ENCODE data around the gene PIK3CB. TPM values are rescaled to one million over a fixed set of nuclear protein-coding genes. Genes with fewer than 3 reads are reported as not detected.
"Not testable (repeated sequence)": the region's sequence is repeated elsewhere in the genome, so short reads cannot be mapped to it uniquely, and the experiment has no call there.

Gene PIK3CB
- total RNA-seq, 1 experiment from 2014 or later: 10.2 TPM

GRCh38 chr3:138615462-138615861 lies 219.3 kb downstream of the PIK3CB start:
- no peak for DNase-seq (ENCODE audit: low read depth)

- DNase-seq (ENCODE audit: low read depth): no peak
These were observed 224.8 kb downstream of the PIK3CB start for GRCh38 chr3:138609898-138610266.

- peak; percentile 57 for DNase-seq (ENCODE audit: low read depth)
These were observed 226.2 kb downstream of the PIK3CB start, which contains the start of gene FAIM for GRCh38 chr3:138608322-138609135. FAIM (plus strand) TSS chr3:138608771; CDS start chr3:138619727, 10,956 bp downstream.

GRCh38 chr3:138604106-138604595 lies 230.6 kb downstream of the PIK3CB start:
- not testable (repeated sequence) for DNase-seq (ENCODE audit: low read depth)

Other genes with a start within 250 kb of the PIK3CB start
- gene CEP70, start 240.7 kb downstream of the PIK3CB start, total RNA-seq (2014; rRNA removed): 18.5 and 22.6 TPM in 2 replicates
- gene FAIM, start 226.2 kb downstream of the PIK3CB start, total RNA-seq (2014; rRNA removed): 8.7 and 13.1 TPM in 2 replicates
- 6.3 and 7.4 TPM in 2 replicates for gene FOXL2, start 112.2 kb upstream of the PIK3CB start, total RNA-seq (2014; rRNA removed)
- 2.9 and 4.0 TPM in 2 replicates for gene FOXL2NB, start 112.3 kb upstream of the PIK3CB start, total RNA-seq (2014; rRNA removed)
- gene PRR23A, start 171.3 kb upstream of the PIK3CB start, total RNA-seq (2014; rRNA removed): not detected in 2 replicates
- gene PRR23B, start 186.0 kb upstream of the PIK3CB start, total RNA-seq (2014; rRNA removed): not detected in 2 replicates
- not detected in 2 replicates for gene PRR23C, start 210.0 kb upstream of the PIK3CB start, total RNA-seq (2014; rRNA removed)

Measured in LHCN-M2 (cell line).